Activated CD4-positive, alpha-beta T cell treated with anti-CD3 and anti-CD28 coated beads, Interleukin-2, Interleukin-6, amounts not matched to agents 100 ng/mL and 50 ng/mL, durations not matched to agents 16 hours and 8 hours (primary cell): ENCODE results near the gene GMDS.

Experiments used
- DNase-seq: peaks from one replicate; pipeline ENCODE4 v3.0.0-alpha.2; 2020

Gene GMDS

GRCh38 chr6:2033544-2033943 is 211.9 kb downstream of the GMDS start:
- DNase-seq = peak; percentile 36

GRCh38 chr6:2030682-2031244 is 214.6 kb downstream of the GMDS start:
- no peak for DNase-seq

GRCh38 chr6:2029952-2030351 is 215.5 kb downstream of the GMDS start:
- DNase-seq = no peak

GRCh38 chr6:2029130-2029794 is 216.1 kb downstream of the GMDS start:
- DNase-seq = no peak

DNA sequence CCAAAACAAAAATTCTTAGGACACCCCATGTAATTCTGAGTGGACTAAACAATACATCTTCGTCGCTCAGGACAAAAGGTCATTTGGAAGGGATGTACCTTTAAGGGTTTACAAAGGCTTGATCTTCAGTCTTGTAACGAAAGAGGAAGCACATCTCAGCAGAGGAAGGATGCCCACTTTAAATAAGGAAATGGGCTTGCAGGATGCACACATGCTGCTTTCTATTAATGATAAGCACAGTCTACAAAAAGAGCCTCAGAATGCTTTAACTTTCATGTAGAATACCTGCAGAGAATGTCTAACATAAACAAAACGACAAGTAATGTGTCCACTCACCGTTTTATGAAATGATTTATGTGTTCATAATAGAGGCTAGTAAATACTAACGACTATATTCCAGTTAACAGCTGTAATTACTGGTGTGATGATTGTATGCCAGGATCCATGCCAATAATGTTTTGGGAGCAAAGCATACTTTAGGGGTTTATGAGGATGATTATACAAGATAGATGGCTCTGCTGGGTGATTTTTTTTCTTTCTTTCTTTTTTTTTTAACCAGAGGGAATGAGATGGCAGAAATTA is 216.9 kb downstream of the GMDS start:
- DNase-seq = no peak

DNA sequence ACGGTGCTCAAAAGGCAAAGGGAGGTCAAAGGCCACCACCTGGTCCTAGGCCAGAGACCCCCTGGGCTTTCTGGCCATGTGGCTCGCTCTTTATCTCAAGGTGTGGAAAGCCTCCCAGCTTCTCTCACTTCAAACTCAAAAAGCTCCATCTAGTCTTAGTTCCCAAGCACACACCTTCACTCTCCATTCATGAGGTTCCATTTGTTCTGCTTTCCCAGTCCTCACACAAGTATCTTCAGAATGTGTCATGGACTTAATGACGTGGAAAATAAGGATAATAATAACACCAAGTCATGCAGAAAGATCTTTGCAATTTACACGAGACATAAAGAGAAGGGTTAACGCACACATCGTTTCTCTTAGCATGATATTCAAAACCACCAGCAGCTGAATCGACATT is 219.3 kb downstream of the GMDS start:
- DNase-seq = no peak

DNA sequence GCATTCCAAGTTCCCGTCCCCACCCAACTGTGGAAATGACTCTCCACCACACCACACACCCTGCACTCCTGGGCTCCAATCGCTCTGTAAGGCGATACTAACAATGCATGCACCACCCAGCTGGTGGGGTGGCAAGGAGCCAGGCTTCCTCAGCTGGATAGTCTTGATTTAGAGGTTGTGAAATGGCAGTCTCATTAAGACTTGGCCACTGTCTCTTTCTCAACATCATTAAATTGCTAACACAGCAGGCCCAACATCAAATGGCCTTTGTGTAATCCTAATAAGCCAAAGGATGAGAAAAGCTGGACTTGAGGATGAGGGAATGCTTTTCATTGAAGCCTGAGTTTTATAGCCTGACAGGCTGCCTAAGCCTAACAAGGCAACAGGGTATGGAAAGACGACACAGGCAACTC is 223.7 kb downstream of the GMDS start:
- DNase-seq = no peak

GRCh38 chr6:2020909-2021308 is 224.5 kb downstream of the GMDS start:
- DNase-seq = no peak

DNA sequence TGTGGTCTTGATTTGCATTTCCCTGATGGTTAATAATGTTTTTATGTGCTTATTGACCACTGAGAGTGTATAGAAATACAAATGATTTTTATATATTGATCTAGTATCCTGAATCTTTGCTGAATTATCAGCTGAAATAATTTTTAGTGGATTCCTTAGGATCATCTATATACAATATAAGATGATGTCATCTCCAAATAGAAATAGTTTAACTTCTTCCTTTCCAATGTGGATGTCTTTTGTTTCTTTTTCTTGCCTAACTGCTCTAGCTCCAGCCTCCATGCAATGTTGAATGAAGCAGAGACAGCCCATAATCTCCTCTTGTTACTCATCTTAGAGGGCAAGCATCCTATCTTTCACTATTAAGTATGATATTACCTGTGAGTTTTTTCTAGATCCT is 226.4 kb downstream of the GMDS start:
- no peak for DNase-seq

DNA sequence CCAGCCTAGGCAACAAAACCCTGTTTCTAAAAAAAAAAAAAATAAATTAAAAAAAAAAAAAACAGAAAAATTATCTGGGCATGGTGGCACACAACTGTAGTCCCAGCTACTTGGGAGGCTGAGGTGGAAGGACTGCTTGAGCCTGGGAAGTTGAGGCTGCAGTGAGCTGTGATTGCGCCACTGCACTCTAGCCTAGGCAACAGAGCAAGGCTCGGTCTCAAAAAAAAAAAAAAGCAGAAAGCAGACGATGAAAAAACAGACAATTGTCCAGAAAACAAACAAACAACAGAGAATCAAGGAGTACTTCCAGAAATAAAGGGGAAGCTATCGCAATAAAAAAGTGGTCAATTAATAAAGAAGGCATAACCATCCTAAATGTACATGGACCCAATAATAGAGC is 229.4 kb downstream of the GMDS start:
- no peak for DNase-seq

DNA sequence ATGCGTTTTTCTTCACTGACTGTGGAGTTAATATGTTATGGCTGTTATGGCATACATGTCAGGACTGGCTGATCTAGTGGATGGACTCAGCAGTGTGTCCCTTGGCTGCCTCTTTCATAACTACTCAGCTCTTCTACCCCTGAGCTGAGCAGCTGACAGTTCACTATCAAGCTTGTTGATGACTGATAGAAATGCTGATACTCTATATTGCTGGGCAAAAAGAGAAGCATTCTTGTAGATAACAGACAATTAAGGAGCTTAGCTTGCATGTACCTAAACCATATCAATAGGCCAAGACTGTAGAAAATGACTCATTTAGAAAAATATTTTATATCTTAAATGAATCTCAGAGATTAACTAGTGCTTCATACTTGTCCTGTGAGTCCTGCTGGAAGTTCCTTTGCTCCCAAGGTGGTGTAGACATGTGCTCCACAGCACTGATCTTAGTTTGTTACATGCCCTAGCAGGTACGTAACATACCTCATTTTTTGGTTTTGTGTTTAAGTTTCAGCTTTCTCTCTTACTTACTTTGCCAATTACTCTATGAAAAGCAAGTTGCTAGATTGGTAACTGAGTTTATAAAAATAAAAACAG is 236.9 kb downstream of the GMDS start:
- no peak for DNase-seq

DNA sequence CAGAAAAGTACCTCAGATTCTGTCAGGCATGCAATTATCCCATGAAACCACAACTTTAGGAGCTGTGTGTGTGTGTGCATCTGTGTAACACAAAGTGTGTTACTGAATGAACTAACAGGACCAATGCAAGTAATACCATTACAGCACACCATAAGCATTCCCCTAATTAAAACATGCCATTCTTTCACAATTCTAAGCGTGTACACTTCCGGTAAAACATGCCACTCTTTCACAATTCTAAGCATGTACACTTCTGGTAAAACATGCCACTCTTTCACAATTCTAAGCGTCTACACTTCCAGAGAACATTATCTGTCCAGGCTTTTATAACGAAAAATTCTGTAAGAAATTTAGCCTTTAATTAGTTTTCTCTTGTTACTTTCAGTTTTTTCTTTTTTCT is 238.2 kb downstream of the GMDS start:
- DNase-seq = no peak

GRCh38 chr6:2004888-2005287 is 240.5 kb downstream of the GMDS start:
- no peak for DNase-seq

GRCh38 chr6:2000962-2001361 is 244.4 kb downstream of the GMDS start:
- DNase-seq = no peak

GRCh38 chr6:1997702-1998101 is 247.7 kb downstream of the GMDS start:
- no peak for DNase-seq

DNA sequence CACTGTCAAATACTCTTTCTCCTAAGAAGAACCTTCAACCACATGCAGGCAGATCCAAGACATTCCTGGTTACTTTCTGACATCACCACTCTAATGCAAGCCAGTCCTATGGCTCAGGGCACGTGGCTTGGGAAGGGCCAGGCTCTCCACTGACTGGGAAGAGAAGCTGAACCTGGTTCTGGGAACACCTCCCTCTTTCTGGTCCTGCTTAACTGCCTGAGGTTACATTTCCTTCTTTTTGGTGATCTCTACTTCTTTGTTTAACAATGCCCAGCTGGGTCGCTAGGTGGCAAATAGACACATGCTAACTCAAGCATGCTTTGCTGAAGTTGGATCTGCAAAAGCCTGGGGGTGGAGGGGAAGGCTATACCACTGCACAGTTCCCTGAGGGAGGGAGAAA is 249.8 kb downstream of the GMDS start:
- no peak for DNase-seq

DNA sequence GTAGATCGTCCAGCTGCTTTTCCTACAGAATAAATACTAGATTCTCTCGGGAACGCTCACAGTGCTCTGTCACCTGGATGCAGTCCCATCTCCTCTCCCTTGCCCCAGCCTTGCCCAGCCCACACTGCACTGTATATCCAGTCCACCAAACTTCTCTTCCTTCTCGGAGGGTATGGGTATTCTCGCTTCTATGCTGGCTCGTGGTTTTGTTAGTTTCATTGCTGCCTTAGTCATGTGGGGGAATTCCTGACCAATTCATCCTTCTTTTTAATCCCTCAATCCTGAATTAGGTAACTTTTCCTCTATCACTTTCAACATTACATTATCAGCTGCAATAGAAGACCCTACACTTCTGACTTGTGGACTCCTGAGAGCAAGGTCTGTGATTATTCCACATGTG is 252.4 kb downstream of the GMDS start:
- DNase-seq = no peak

- no peak for DNase-seq
These were observed 254.0 kb downstream of the GMDS start for GRCh38 chr6:1991332-1991878.

GRCh38 chr6:1988843-1989242 is 256.6 kb downstream of the GMDS start:
- no peak for DNase-seq

GRCh38 chr6:1987640-1988039 is 257.8 kb downstream of the GMDS start:
- DNase-seq = no peak

GRCh38 chr6:1986454-1987243 is 258.8 kb downstream of the GMDS start:
- DNase-seq = no peak

GRCh38 chr6:1984346-1984994 is 260.9 kb downstream of the GMDS start:
- DNase-seq = no peak

- DNase-seq = no peak
These were observed 261.6 kb downstream of the GMDS start for GRCh38 chr6:1983850-1984249.
